Ishikawa (cell line): ENCODE data around the gene CKLF.

Source experiments
- EP300 ChIP-seq: IDR thresholded peaks from 2 replicates; pipeline ENCODE4 v1.6.1; 2012; ENCODE audit warnings: borderline replicate concordance
- TAF1 ChIP-seq: IDR thresholded peaks from 2 replicates; pipeline ENCODE4 v1.6.1; 2012; ENCODE audit warnings: low read depth, mild to moderate bottlenecking
- YY1 ChIP-seq: IDR thresholded peaks from 2 replicates; pipeline ENCODE4 v1.6.1; 2012; ENCODE audit warnings: low read depth
- TF ChIP-seq, protein P1 (sequence below): IDR thresholded peaks from 2 replicates; pipeline ENCODE4 v1.6.1; 2012; ENCODE audit warnings: low read depth, mild to moderate bottlenecking

DNA sequence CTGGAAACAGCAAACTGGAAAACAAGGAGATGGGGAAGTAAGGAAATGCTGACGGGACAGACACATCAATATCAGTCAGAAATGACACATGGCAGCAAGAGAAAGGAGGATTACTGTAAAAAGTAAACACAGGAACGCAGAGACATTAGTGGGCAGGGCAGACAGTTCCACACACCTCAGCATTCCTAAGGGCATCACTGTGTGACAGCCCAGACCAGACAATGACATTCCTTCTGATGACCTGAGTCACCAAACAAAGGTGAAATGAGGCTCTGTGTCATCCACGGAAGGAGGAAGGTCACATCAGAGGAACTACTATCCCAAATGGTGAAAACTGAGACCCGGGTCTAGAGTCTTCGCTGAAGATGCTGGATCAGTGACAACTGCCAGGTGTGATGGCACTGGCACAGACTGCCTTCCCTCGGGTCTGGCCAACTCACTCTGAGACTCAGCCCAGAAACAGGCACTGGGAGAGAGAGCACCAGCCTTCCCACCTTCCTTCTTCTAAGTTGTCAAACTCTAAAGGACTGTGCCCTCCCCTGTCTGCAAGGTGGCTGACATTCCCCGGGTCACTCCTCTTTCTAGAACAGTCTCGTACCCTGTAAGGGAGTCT lies 39.2 kb upstream of the CKLF start:
- TF ChIP-seq YY1 (no peak), EP300 (peak; percentile 85), TAF1 (no peak)
- TF ChIP-seq, protein P1, sequence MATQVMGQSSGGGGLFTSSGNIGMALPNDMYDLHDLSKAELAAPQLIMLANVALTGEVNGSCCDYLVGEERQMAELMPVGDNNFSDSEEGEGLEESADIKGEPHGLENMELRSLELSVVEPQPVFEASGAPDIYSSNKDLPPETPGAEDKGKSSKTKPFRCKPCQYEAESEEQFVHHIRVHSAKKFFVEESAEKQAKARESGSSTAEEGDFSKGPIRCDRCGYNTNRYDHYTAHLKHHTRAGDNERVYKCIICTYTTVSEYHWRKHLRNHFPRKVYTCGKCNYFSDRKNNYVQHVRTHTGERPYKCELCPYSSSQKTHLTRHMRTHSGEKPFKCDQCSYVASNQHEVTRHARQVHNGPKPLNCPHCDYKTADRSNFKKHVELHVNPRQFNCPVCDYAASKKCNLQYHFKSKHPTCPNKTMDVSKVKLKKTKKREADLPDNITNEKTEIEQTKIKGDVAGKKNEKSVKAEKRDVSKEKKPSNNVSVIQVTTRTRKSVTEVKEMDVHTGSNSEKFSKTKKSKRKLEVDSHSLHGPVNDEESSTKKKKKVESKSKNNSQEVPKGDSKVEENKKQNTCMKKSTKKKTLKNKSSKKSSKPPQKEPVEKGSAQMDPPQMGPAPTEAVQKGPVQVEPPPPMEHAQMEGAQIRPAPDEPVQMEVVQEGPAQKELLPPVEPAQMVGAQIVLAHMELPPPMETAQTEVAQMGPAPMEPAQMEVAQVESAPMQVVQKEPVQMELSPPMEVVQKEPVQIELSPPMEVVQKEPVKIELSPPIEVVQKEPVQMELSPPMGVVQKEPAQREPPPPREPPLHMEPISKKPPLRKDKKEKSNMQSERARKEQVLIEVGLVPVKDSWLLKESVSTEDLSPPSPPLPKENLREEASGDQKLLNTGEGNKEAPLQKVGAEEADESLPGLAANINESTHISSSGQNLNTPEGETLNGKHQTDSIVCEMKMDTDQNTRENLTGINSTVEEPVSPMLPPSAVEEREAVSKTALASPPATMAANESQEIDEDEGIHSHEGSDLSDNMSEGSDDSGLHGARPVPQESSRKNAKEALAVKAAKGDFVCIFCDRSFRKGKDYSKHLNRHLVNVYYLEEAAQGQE = no peak
